ENCODE data around the gene ZNF501.

ZNF501 gene

DNA sequence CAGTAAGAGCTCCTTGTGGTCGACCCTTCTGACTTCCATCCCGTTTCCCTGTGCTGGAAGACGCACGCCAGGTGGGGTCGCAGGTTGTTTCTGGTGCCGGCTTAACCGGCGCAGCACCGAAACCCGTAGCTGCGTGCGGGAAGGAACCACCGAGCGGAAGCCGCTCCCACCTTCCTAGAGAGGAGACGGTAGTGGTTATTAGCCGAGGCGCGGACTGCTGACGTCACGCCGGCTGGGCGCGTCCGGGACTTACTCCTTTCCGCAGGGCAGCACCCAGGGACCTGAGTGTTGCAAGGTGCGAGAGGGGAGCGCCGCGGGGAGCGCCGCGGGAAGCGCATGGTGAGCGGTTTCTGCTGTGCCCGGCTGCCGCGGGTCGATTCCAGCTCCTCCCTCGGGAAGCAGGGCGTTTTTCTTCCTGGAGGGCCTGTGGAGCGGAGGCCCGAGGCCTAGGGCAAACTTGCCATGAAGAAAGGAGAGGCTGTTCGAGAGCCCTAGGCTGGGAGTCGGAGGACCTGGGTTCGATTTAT, at the start of gene ZNF501:
Gene ZNF501, plus strand, starts transcription at position 252 of the 527 bp plus-strand sequence. CDS start 4,787 bp downstream, outside the sequence.
- peak; percentile 46 for DNase-seq (ENCODE audit: low spot score)

DNA sequence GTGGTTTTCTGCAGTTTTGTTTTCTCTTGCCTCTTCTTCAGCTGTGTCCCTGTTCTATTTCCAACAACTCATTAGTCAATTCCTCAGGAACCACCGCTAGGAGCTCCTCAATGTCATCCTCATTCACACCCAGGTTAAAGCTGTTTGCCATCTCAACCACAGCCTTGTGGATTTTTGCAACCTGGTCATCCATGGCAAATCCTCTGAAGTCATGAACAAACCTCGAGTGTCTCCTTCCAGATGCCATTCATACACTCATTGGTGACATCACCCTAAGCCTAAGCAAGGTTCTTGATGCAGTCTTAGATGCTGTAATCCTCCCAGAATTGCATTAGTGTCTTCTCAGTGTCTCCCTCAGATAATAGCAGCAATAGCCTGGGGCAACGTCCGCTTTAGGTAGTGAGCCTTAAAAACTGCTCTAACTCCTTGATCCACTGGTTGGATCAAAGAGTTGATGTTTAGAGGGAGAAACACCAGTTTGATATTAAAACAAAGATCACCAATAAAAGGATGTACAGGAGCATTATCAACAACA, 48.4 kb upstream of the ZNF501 start:
- no peak for DNase-seq (ENCODE audit: low spot score)

DNA sequence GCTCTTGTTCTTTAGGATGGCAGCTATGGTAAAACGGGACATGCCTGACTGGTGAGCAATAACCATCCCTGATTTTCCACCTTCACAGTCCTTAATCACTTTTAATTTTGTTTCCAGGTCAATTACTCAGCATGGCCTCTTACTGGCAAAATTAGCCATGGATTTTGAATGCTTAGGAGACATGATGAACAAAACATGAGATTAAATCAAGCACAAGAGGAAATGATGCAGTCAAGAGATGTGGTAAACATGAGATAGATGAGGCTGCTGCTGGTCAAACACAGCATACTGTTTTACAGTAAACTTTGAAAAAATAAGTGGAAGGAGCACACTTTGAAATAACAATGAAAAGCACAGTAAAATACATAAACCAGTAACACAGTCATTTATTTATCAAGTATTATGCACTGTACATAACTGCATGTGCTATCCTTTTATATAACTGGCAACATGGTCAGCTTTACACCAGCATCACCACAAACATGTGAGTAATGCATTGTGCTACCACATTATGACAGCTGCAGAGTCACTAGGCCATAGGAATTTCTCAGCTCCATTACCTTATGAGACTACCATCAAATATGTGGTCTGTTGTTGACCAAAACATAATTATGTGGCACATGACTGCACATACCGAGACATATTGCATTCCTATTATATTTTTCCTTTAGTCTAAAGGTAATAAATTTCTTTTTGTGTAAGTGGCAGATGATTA, 47.1 kb upstream of the ZNF501 start:
- DNase-seq (ENCODE audit: low spot score), result no peak

DNA sequence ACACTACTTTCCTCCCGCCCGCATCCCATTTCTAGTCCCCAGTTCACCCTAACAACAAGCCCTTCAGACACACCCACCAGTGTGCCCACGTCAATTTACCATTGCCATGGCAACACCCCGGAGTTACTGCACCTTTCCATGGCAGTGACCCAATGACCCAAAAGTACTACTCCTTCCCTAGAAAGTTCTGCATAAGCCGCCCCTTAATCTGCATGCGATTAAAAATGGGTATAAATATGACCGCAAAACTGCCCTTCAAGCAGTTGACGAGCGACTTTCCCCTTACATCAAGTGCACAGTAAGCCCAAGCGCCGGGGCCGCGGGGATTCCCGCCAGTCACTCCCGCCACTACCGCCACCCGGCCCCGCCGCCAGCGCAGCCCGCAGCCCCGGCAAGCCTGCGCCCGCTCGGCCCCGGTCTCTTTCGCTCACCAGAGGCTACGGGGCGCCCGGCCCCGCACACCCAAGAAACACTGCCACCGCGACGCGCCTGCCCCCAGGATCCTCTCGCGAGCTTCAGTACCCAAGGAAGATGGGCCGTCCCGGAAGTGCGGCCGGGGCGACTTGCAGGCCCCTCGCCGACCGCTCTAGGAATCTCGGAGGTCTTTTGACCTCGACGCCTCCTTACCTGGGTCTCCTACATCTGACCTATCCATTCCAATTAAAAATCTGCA, 44.2 kb upstream of the ZNF501 start:
- DNase-seq (ENCODE audit: low spot score), result no peak

DNA sequence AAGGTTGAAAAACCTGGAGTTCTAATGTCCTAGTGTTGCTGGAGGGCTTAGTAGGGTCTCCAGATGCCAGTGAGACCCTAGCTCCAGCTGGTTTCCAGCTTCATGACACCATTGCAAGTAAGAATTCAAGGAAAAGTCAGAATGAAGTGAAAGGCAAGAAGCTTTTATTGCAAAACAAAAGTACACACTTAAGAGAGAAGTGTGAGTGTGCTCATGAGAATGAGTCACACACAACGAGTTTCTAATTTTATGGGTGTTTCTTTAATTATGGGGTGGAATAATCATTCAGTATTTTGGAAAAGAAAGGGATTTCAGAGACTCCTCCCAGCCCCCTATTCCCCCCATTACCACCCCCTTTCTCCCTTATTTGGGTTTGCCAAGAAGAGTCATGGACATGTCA, 41.5 kb upstream of the ZNF501 start:
- no peak for DNase-seq (ENCODE audit: low spot score)

DNA sequence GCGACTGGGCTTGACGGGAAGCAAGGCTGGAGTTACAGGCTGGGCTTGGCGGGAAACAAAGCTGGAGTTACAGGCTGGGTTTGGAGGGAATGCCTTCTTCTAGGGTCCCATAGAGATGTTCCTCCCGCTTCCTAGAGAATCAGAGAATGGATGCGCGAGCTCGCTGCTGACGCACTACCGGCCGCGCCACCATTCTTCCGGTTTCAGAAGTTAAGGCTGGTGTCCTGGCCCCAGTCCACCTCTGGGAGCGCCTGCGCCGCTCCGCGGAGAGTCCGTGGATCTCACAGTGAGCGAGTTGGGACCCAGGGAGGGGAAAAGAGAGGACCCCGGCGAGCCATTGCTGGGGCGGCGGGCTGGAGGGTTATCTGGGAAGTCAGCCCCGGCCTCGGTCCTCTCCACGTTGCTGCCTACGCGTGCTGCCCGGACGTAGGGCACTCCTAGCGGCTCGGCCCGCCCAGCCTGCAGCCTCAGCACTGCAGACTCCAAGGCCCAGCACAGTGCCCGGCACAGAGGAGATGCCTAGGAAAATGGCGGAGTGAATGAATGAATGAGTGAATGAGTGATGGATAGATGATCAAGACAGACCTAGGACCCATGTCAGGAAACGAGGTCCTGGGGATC, 16.9 kb upstream of the ZNF501 start, which contains the start of gene ZNF502:
Gene ZNF502, plus strand, starts transcription at position 206 of the 621 bp plus-strand sequence. CDS start 7,602 bp downstream, outside the sequence.
- no peak for DNase-seq (ENCODE audit: low spot score)

DNA sequence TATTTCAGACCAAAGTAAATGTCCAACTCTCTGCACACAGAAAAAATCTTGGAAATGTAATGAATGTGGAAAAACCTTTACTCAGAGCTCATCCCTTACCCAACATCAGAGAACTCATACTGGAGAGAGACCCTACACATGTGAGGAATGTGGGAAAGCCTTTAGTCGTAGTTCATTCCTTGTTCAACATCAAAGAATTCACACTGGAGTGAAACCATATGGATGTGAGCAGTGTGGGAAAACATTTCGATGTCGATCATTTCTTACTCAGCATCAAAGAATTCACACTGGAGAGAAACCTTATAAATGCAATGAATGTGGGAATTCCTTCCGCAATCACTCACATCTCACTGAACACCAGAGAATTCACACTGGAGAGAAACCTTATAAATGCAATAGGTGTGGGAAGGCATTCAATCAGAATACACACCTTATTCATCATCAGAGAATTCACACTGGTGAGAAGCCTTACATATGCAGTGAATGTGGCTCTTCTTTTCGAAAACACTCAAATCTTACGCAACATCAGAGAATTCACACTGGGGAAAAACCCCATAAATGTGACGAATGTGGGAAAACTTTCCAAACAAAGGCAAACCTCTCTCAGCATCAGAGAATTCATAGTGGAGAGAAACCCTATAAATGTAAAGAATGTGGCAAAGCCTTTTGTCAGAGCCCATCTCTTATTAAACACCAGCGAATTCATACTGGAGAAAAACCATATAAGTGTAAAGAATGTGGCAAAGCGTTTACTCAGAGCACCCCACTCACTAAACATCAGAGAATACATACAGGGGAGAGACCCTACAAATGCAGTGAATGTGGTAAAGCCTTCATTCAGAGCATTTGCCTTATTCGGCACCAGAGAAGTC, 8.0 kb upstream of the ZNF501 start:
- no peak for DNase-seq (ENCODE audit: low spot score)

DNA sequence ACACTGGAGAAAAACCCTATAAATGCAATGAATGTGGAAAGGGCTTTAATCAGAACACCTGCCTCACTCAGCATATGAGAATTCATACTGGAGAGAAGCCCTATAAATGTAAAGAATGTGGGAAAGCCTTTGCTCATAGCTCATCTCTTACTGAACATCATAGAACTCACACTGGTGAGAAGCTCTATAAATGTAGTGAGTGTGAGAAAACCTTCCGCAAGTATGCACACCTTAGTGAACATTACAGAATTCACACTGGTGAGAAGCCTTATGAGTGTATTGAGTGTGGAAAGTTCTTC, 7.4 kb upstream of the ZNF501 start:
- DNase-seq (ENCODE audit: low spot score), result no peak

DNA sequence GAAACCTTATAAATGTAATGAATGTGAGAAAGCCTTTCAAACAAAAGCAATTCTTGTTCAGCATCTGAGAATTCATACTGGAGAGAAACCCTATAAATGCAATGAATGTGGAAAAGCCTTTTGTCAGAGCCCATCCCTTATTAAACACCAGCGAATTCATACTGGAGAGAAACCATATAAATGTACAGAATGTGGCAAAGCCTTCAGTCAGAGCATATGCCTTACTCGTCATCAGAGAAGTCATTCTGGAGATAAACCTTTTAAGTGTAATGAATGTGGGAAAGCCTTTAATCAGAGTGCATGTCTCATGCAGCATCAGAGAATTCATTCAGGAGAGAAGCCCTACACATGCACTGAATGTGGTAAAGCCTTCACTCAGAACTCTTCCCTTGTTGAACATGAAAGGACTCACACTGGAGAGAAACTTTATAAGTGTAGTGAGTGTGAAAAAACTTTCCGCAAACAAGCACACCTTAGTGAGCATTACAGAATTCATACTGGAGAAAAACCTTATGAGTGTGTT, 5.3 kb downstream of the ZNF501 start:
- no peak for DNase-seq (ENCODE audit: low spot score)

DNA sequence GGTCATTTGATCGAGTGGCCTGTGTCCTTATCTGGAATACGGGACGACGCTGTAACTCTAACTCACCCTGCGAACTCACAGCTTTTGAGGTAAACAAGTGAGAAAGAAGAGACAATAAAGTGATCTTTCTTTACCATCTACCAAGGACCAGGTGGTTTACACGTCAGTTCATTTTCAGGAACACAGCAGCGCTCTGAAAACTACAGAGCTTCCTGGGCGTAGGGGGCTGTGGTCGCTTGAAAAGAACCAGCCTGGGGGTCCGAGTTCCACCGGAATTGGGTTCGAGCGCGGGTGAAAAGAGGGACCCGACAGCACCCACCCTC, 31.6 kb downstream of the ZNF501 start:
- DNase-seq (ENCODE audit: low spot score), result no peak

DNA sequence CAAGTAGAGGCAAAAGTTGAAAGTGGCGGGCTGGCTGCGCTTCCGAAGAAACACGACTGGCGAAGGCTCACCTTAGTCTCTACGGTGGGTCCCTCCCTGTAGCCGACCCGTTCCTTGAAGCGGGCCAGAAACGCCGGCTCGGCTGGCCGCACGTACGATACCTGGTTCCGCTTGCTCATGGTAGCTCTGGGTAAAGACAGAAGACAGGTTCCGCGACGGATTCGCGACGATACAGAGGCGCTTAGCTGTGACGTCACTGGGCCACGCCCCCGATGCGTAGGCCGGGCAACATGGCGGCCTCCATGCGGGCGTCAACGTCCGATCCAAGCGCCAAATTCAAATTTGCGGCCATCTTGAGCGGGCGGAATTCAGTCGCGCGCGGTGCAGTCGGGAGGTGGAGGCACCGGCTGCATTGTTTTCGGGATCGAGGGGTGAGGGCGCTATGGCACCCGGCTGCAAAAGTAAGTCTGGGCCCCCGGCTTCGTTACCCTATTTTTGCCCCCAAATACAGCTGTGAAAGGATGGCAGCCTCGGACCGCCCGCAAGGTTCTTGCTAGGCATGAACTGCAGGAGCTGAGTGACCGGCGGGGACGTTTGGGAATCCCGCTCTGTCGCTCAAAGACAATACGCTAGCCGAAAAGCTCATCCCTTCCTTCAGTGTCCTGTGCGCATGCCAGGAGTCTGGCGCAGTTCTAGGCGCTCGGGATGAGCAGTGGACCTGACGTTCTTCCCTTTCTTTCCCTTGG, 32.2 kb downstream of the ZNF501 start, which contains the start of the genes KIAA1143 and KIF15:
Gene KIAA1143, minus strand, starts transcription at position 196 of the 746 bp plus-strand sequence. Its CDS starts 17 bp downstream, at position 179.
Gene KIF15, plus strand, starts transcription at position 371 of the 746 bp plus-strand sequence. Its CDS starts 72 bp downstream, at position 443.
- DNase-seq (ENCODE audit: low spot score), result peak; percentile 97

DNA sequence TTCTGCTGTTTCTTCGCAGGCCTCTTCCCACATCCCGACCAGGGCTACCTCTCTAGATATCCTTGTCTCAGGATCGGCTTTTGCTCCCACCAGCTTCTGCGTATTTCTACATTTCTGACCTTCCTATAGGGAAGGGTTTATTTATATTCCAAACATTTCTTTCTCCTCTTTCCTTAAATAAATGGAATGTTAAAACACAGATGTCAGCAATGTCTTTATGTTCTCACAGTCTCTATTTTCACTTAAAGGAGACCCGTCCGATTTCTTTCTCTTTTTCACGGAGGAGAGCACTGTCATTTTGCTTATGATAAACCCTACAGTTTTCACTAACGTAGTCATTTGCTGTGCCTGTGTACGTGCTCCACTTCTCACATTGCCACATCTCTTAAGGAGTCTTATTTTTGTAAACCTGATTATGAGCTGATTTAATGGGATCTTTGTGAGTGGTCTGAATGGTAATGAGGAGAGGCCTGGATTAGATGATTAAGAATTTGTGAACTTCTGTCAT, 32.8 kb downstream of the ZNF501 start:
- peak; percentile 26 for DNase-seq (ENCODE audit: low spot score)

DNA sequence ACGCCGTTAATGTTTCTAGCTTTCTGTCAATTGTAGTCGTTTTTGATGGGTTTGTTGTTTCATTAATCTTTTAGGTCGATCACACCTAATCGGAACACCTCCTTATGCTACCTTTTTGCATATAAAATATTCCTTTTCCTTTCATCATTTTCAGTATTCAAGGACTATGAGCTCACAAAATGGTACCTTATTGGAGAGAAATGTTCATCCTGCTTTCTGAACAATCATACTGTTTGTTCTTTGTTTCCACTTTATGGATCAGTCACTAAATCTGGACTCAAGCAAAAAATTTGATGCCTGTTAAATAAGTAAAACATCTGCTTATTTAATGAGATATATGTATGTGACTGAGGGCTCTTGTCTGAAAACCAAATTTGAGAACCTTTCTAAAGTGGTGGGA, 33.3 kb downstream of the ZNF501 start:
- peak; percentile 10 for DNase-seq (ENCODE audit: low spot score)

DNA sequence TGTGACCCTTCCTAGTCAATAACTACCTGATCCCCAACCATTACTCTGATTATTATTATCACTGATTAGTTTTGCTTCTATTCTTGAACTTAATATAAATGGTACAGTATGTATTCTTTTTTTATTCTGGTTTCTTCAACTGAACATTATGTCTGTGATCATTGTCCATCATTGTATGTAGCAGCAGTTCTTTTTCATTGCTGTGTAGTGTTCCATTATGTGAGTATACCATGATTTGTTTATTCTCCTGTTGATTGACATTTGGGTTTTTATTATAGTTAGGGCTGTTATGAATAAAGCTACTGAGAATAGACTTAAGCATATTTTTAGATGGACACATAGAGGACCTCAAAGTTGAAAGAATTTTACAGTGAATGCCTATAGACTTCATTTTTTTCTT, 34.8 kb downstream of the ZNF501 start:
- DNase-seq (ENCODE audit: low spot score), result no peak

DNA sequence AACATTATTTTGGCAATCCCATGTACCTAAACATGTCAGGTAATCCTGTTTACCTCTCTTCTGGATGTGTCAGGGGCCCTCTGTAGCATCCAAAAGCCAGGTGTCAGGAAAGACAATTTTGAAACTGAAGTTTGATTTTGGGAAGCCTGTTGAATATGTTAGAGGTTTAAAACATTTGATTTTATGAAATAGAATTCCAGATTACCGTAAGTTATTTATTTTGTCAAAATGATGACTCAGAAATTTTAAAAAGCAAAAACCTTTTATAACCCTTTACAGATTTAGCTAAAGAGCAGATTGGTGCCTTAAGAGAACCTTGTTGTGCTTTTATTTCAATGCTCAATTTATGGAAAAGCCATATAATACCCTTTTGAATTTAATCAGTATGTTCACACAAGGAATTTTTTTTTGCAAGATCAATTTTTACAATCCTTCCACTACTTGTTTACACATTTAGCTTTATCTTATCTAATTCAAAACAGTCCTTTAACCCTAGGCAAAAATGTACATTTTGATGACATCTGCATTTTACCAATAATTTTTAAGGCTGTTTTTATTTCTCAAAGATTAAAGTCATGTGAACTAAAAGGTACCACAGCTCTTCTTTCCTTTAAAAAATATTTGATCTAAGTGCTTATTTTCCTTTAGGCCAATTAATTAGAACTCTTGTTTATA, 42.1 kb downstream of the ZNF501 start:
- no peak for DNase-seq (ENCODE audit: low spot score)

DNA sequence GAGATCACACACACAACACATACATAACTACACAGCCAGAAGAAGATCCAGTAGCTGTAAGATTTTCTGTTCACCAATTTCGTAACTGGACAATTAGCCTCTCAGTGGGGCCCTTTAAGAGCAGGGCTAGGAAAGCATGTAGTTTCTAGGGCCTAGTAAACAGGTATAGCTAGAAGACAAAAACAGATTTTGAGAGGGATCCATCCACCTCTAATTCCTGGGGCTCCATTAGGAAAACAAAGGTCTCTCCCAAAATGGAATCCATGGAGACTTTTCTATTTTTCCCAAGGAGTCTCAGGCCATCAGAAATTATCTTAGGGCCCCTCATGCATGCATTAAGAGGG, 42.6 kb downstream of the ZNF501 start:
- no peak for DNase-seq (ENCODE audit: low spot score)

DNA sequence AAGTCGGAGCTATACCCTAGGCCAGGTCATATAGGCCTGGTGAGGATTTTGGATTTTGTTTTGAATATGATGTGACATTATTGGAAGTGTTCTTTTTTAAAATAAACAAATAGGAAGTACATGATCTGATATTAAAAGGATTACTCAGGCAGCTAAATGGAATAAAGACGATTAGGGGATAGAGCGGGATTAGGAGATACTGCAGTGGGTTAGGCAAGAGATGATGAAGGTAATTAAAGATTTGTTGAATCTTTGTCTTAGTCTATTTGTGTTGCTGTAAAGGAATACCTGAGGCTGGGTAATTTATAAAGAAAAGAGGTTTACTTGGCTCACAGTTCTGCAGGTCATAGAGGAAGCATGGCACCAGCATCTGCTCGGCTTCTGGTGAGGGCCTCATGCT, 53.5 kb downstream of the ZNF501 start:
- DNase-seq (ENCODE audit: low spot score), result no peak
